Activated T-helper 1 cell treated with anti-CD3 and anti-CD28 coated beads, Interleukin-12 subunit alpha, Interleukin-12 subunit beta, Interleukin-2, Interleukin-4 antibody, amounts not matched to agents 30 ng/mL and 10 ng/mL and 1 ng/mL, durations not matched to agents 14 hours and 24 hours and 36 hours (primary cell): ENCODE measurements around the gene CUTC. TPM values are rescaled to one million over a fixed set of nuclear protein-coding genes. Genes with fewer than 3 reads are reported as not detected.

Experiments
- DNase-seq: peaks from one replicate; pipeline ENCODE4 v3.0.0; 2021; ENCODE audit warnings: low spot score
- H3K27ac Mint-ChIP-seq: one replicate; pipeline ENCODE4 v1.8.0; 2021; ENCODE audit warnings: mild to moderate bottlenecking, mixed read lengths
- H3K27me3 Mint-ChIP-seq: one replicate; pipeline ENCODE4 v1.8.0; 2022; ENCODE audit warnings: mild to moderate bottlenecking, moderate library complexity, mixed read lengths; ENCODE audit not compliant: insufficient read depth
- H3K36me3 Mint-ChIP-seq: one replicate; pipeline ENCODE4 v1.8.0; 2021; ENCODE audit warnings: low read depth, mixed read lengths
- H3K4me1 Mint-ChIP-seq: one replicate; pipeline ENCODE4 v1.8.0; 2021; ENCODE audit warnings: low read depth, mixed read lengths
- H3K4me3 Mint-ChIP-seq: one replicate; pipeline ENCODE4 v1.8.0; 2021; ENCODE audit warnings: mild to moderate bottlenecking, moderate library complexity, mixed read lengths
- H3K9me3 Mint-ChIP-seq: one replicate; pipeline ENCODE4 v1.8.0; 2021; ENCODE audit warnings: mixed read lengths
- intact Hi-C: fragments of 100-400 bp; cut with micrococcal nuclease; formaldehyde crosslinking; loops from one replicate; pipeline ENCODE4 v1.15.1; 2024
- total RNA-seq: library from RNA; stranded (reverse); gene quantifications from 2 replicates; pipeline ENCODE4 v1.2.3, GENCODE V29; 2022

Gene CUTC
- total RNA-seq, 1 donor from 2014 or later, result 42.2 TPM

DNA sequence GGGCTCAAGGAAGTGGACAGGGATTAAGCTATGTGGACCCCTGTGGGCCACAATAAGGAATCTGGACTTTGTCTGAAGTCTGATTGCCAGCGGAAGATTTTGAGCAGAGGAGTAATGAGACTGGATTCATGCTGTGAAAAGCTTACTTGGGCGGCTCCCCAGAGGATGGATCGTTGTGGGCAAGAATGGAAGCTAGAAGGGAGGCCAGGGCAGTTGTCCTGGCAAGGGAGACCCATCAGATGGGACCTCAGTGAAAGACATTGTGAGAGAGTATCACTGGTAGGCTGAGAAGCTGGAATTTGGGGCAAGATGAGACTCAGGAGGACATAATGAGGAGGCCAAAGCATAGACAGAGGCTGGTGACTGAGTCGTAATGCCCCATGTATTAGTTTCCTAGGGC is 66.0 kb downstream of the CUTC start:
- H3K27me3 Mint-ChIP-seq, result peaks cover 2% of the 10 kb centered on the region
- no peak overlapping the region for H3K4me3 Mint-ChIP-seq
- H3K27ac Mint-ChIP-seq, result no peak overlapping the region
- no peaks in the 10 kb centered on the region for H3K36me3 Mint-ChIP-seq
- intact Hi-C loops, result no loop called here
- no peaks in the 10 kb centered on the region for H3K4me1 Mint-ChIP-seq
- no peaks in the 10 kb centered on the region for H3K9me3 Mint-ChIP-seq
- no peak for DNase-seq

- DNase-seq, result no peak
- H3K4me1 Mint-ChIP-seq, result no peaks in the 10 kb centered on the region
- H3K27ac Mint-ChIP-seq, result no peak overlapping the region
- no peaks in the 10 kb centered on the region for H3K9me3 Mint-ChIP-seq
- H3K36me3 Mint-ChIP-seq, result no peaks in the 10 kb centered on the region
- H3K27me3 Mint-ChIP-seq, result peaks cover 2% of the 10 kb centered on the region
- no peak overlapping the region for H3K4me3 Mint-ChIP-seq
- intact Hi-C loops, result no loop called here
These were observed 66.9 kb downstream of the CUTC start for GRCh38 chr10:99798920-99799319.

DNA sequence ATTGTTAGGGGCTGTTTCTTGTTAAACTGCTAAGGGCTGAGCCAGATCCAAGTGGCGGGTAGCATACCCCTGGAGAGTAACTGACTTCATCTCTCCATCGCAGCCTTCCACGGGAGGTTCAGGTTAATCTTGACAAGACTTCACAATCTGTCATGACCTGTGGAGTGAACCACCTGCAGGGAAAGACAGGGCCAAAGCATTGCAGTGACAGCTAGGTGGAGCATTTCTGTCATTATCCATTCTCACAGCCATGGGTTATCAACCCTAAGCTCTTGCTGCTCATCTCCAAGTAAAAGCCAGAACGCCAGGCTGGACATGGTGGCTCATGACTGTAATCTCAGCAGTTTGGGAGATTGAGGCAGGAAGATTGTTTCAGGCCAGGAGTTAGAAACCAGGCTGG is 67.6 kb downstream of the CUTC start:
- H3K27me3 Mint-ChIP-seq, result peaks cover 2% of the 10 kb centered on the region
- H3K4me1 Mint-ChIP-seq, result no peaks in the 10 kb centered on the region
- intact Hi-C loops, result no loop called here
- no peak overlapping the region for H3K27ac Mint-ChIP-seq
- no peaks in the 10 kb centered on the region for H3K36me3 Mint-ChIP-seq
- no peaks in the 10 kb centered on the region for H3K9me3 Mint-ChIP-seq
- H3K4me3 Mint-ChIP-seq, result no peak overlapping the region
- no peak for DNase-seq

DNA sequence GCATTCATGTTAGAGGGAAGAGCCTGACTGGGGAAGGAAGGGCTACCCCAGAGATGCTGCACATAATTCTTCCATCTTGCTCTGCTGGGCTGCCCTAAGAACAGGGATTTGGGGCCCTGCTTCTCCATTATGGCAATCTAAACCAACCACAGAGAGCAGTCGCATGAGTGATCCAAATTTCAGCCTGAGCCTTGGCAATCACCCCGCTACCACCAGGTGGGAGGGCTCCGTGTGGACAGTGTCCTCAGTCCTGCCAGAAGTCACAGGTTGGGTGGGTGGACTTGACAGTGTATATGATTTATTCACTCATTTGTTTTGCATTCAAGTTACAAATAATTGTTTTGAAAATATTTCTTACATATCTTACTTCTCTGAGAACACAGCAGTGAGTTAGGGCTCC is 72.4 kb downstream of the CUTC start:
- H3K27me3 Mint-ChIP-seq, result no peaks in the 10 kb centered on the region
- no peak for DNase-seq
- no peak overlapping the region for H3K4me3 Mint-ChIP-seq
- no peaks in the 10 kb centered on the region for H3K4me1 Mint-ChIP-seq
- H3K27ac Mint-ChIP-seq, result no peak overlapping the region
- intact Hi-C loops, result no loop called here
- H3K36me3 Mint-ChIP-seq, result no peaks in the 10 kb centered on the region
- no peaks in the 10 kb centered on the region for H3K9me3 Mint-ChIP-seq

GRCh38 chr10:99805190-99805589 is 73.2 kb downstream of the CUTC start:
- intact Hi-C loops, result no loop called here

More at GRCh38 chr10:99805190-99805589, 73.2 kb downstream of the CUTC start:
- Mint-ChIP-seq H3K27me3 (no peaks in the 10 kb centered on the region), H3K36me3 (no peaks in the 10 kb centered on the region), H3K4me1 (no peaks in the 10 kb centered on the region), H3K4me3 (no peak overlapping the region), H3K27ac (no peak overlapping the region), H3K9me3 (no peaks in the 10 kb centered on the region)
- no peak for DNase-seq

Other genes with a start within 250 kb of the CUTC start
- gene NKX2-3, start 199.3 kb upstream of the CUTC start, total RNA-seq, result not detected in 2 replicates
- 53.3 and 62.3 TPM in 2 replicates for gene SLC25A28, start 111.8 kb upstream of the CUTC start, total RNA-seq
- gene ENTPD7, start 72.7 kb upstream of the CUTC start, total RNA-seq, result 11.0 and 11.1 TPM in 2 replicates
- gene COX15, start 107 bp upstream of the CUTC start, total RNA-seq, result 36.7 and 38.1 TPM in 2 replicates
- gene ABCC2, start 50.4 kb downstream of the CUTC start, total RNA-seq, result 0.83 and 1.3 TPM in 2 replicates